WTC11 (cell line): Measurements from ENCODE around the gene PSMD11.

ENCODE experiments used
- SP1 ChIP-seq: sonication (generic); formaldehyde crosslinking; conservative IDR thresholded peaks from 2 replicates; pipeline ENCODE4 v1.8.1; 2022; ENCODE audit warnings: missing genetic modification reagents
- STAT6 ChIP-seq: sonication (generic); formaldehyde crosslinking; conservative IDR thresholded peaks from 2 replicates; pipeline ENCODE4 v1.8.1; 2023; ENCODE audit warnings: mild to moderate bottlenecking, low read depth, missing genetic modification reagents, moderate library complexity
- TF ChIP-seq, protein P1 (sequence below): sonication (generic); formaldehyde crosslinking; IDR thresholded peaks from 2 replicates; pipeline ENCODE4 v1.8.1; 2023; ENCODE audit warnings: mild to moderate bottlenecking, moderate library complexity, missing genetic modification reagents

DNA sequence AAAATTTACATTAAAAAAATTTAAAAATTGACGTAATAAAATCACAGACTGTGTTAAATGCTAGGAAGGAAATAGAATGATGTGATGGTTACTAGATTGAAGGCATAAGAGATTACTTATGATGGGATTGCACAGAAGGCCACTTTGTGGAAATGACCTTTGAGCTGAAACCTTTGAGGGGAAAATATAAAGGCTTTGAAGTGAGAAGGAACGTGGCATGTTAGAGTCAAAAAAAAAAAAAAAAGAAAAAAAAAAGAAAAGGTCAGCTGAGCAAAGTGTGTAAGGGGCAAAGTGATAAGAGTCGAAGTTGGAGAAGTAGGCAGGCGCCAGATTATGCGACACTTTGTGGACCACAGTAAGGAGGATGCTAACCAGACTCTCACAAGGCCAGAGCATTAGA lies 3.6 kb upstream of the PSMD11 start:
- TF ChIP-seq SP1 (no peak), STAT6 (CRISPR knock-in tag) (no peak)
- TF ChIP-seq, protein P1, sequence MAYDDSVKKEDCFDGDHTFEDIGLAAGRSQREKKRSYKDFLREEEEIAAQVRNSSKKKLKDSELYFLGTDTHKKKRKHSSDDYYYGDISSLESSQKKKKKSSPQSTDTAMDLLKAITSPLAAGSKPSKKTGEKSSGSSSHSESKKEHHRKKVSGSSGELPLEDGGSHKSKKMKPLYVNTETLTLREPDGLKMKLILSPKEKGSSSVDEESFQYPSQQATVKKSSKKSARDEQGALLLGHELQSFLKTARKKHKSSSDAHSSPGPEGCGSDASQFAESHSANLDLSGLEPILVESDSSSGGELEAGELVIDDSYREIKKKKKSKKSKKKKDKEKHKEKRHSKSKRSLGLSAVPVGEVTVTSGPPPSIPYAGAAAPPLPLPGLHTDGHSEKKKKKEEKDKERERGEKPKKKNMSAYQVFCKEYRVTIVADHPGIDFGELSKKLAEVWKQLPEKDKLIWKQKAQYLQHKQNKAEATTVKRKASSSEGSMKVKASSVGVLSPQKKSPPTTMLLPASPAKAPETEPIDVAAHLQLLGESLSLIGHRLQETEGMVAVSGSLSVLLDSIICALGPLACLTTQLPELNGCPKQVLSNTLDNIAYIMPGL (CRISPR knock-in tag) = no peak
